ENCODE results near the gene OTC. TPM values are rescaled to one million over a fixed set of nuclear protein-coding genes. Genes with fewer than 3 reads are reported as not detected.

The OTC gene
- total RNA-seq, 1 experiment from 2014 or later, result not detected

DNA sequence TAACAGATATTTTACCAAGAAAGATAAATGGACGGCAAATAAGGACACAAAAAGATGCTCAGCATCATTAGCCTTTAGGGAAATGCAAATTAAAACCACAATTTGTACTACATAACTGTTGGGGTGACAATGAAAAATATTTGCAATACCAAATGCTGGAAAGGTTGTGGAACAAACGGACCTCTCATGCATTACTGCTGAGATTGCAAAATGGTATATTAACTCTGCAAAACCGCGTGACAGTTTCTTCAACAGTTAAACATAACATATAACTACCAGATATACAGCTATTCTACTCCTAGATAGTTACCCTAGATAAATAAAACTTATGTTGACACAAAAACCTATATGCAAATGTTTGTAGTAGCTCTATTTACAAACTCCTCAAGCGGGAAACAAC lies 6.3 kb upstream of the OTC start:
- H3K9me3 ChIP-seq (ENCODE audit: control insufficient read depth in 1 of 2, insufficient read depth in 1 of 2, low read depth in 1 of 2, low read length in 2 of 2), result no peaks in the 10 kb centered on the region
- BruUV-seq (replicated peaks), result no TSS peak
- H4K20me1 ChIP-seq (ENCODE audit: insufficient read depth), result no peaks in the 10 kb centered on the region
- H3K9me2 ChIP-seq (ENCODE audit: insufficient read depth), result no peaks in the 10 kb centered on the region
- RAD21 ChIA-PET (ENCODE audit: low non-redundant PET in 1 of 2, low total read pairs in 2 of 2, uncharacterized antibody in 2 of 2, unreplicated experiment in 2 of 2), result no interaction called here
- H3K4me3 ChIP-seq (replicated peaks in 1 of 2; ENCODE audit: low read depth in 1 of 2, low read length in 2 of 2), result no peak overlapping the region
- intact Hi-C loops (cut with micrococcal nuclease), result no loop called here
- no peak for DNase-seq (ENCODE audit: low read depth, low spot score)
- H3K4me2 ChIP-seq (ENCODE audit: low read length), result no peak overlapping the region
- H3K36me3 ChIP-seq (ENCODE audit: control insufficient read depth in 1 of 2, insufficient read depth in 2 of 2, low read length in 2 of 2), result no peaks in the 10 kb centered on the region
- no peak overlapping the region for H3K9ac ChIP-seq (ENCODE audit: low read length)
- H3K79me2 ChIP-seq (ENCODE audit: insufficient read depth, low read length), result no peaks in the 10 kb centered on the region
- no peak overlapping the region for H3K27ac ChIP-seq (ENCODE audit: low read depth, low read length)
- no peaks in the 10 kb centered on the region for H3K27me3 ChIP-seq (ENCODE audit: insufficient read depth, low read length)
- no peak overlapping the region for H2AFZ ChIP-seq (ENCODE audit: low read depth, low read length, poor library complexity, severe bottlenecking)
- no peak for ATAC-seq
- CTCF ChIA-PET, result no interaction called here
- POLR2A ChIA-PET, result no interaction called here
- no peaks in the 10 kb centered on the region for H3K4me1 ChIP-seq (ENCODE audit: control insufficient read depth in 1 of 2, insufficient read depth in 2 of 2, low read length in 2 of 2)
- TF ChIP-seq POLR2AphosphoS5 (IDR thresholded peaks at IDR 0.05; ENCODE audit: low read depth, low read length) (no peak), TCF7L2 (IDR thresholded peaks at IDR 0.05; ENCODE audit: borderline replicate concordance, extremely low read depth, insufficient read depth, insufficient read length) (no peak), ZNF274 (IDR thresholded peaks at IDR 0.05; ENCODE audit: low read depth, low read length) (no peak), EZH2phosphoT487 (IDR thresholded peaks at IDR 0.05; ENCODE audit: borderline replicate concordance) (no peak), SIN3A (IDR thresholded peaks at IDR 0.05; ENCODE audit: low read depth) (no peak), ELF1 (IDR thresholded peaks at IDR 0.05; ENCODE audit: borderline replicate concordance, low read depth) (no peak), SRF (IDR thresholded peaks at IDR 0.05; ENCODE audit: low read depth) (no peak), MAX (IDR thresholded peaks at IDR 0.05) (no peak), POLR2A (IDR thresholded peaks at IDR 0.05; ENCODE audit: borderline replicate concordance, extremely low read depth, insufficient read depth, insufficient read length) (no peak), CTCF (IDR thresholded peaks at IDR 0.05 in 2 of 3, conservative IDR thresholded peaks at IDR 0.05 in 1 of 3; ENCODE audit: borderline replicate concordance in 1 of 3, insufficient read depth in 1 of 3, low read depth in 2 of 3, low read length in 2 of 3) (no peak), ATF3 (IDR thresholded peaks at IDR 0.05) (no peak), EGR1 (IDR thresholded peaks at IDR 0.05; ENCODE audit: low read depth) (no peak), FOSL1 (IDR thresholded peaks at IDR 0.05; ENCODE audit: low read depth) (no peak), YY1 (IDR thresholded peaks at IDR 0.05; ENCODE audit: extremely low read depth, insufficient replicate concordance, low read depth, low read length) (no peak), CEBPB (IDR thresholded peaks at IDR 0.05; ENCODE audit: low read depth) (no peak), ZBTB33 (IDR thresholded peaks at IDR 0.05; ENCODE audit: extremely low read depth, insufficient replicate concordance, low read length) (no peak), REST (IDR thresholded peaks at IDR 0.05; ENCODE audit: low read depth) (no peak), RAD21 (IDR thresholded peaks at IDR 0.05; ENCODE audit: low read depth) (no peak)

Measured in HCT116 (cell line).